HepG2 (cell line): ENCODE results near the gene BRIP1. TPM values are rescaled to one million over a fixed set of nuclear protein-coding genes. Genes with fewer than 3 reads are reported as not detected.

Experiments used
- HMG20B ChIP-seq: conservative IDR thresholded peaks from 2 replicates; pipeline ENCODE4 v1.6.1; 2016; ENCODE audit warnings: missing genetic modification reagents, missing compliant biosample characterization
- NCOA1 ChIP-seq: sonication (generic); formaldehyde crosslinking; IDR thresholded peaks from 2 replicates; pipeline ENCODE4 v1.9.0; 2021; ENCODE audit warnings: missing genetic modification reagents
- SMAD3 ChIP-seq: sonication (generic); formaldehyde crosslinking; IDR thresholded peaks from 2 replicates; pipeline ENCODE4 v1.4.0; 2020; ENCODE audit warnings: missing genetic modification reagents
- TAF1 ChIP-seq: sonication (generic); formaldehyde crosslinking; IDR thresholded peaks from 2 replicates; pipeline ENCODE4 v1.4.0; 2020; ENCODE audit warnings: missing genetic modification reagents
- ZNF256 ChIP-seq: sonication (generic); formaldehyde crosslinking; conservative IDR thresholded peaks from 2 replicates; pipeline ENCODE4 v1.4.0; 2020; ENCODE audit warnings: missing genetic modification reagents
- ZNF501 ChIP-seq: sonication (generic); formaldehyde crosslinking; IDR thresholded peaks from 2 replicates; pipeline ENCODE4 v1.5.1; 2020; ENCODE audit warnings: mild to moderate bottlenecking, moderate library complexity, missing genetic modification reagents
- polyA plus RNA-seq, 8 experiments: library from polyadenylated mRNA; depleted of rRNA in 3 of 8; stranded (reverse) in 7 of 8; unstranded in 1 of 8; fragments of >200 nt; fragmentation: Illumina TruSeq in 4 of 8; extraction: Trizol in 4 of 8; gene quantifications; 2 replicates each; pipeline versions ENCODE4 v1.2.1 to v1.2.3, GENCODE V29; 2011 to 2016; ENCODE audit warnings: low read depth in 4 of 8, missing spikeins in 1 of 8, mixed read lengths in 1 of 8; ENCODE audit not compliant: insufficient read depth in 1 of 8
- total RNA-seq, 5 experiments: library from RNA; depleted of rRNA; stranded (reverse); fragments of >200 nt; fragmentation: Illumina TruSeq; extraction: Trizol; gene quantifications; 2 replicates each; pipeline ENCODE4 v1.2.3, GENCODE V29; 2016; ENCODE audit warnings: low read depth in 1 of 5
- TF ChIP-seq, protein P1 (sequence below): sonication (generic); formaldehyde crosslinking; IDR thresholded peaks from 2 replicates; pipeline ENCODE4 v1.4.0; 2020; ENCODE audit warnings: missing genetic modification reagents, borderline replicate concordance
- TF ChIP-seq, protein P2 (sequence below): sonication (generic); formaldehyde crosslinking; IDR thresholded peaks from 2 replicates; pipeline ENCODE4 v1.9.0; 2021; ENCODE audit warnings: missing genetic modification reagents, mild to moderate bottlenecking, borderline replicate concordance

The BRIP1 gene
- total and polyA plus RNA-seq, 2 of the 13 experiments (the other 11 are each of a cell fraction or from before 2014, with no cell fraction given), result 3.8 to 27.7 TPM

DNA sequence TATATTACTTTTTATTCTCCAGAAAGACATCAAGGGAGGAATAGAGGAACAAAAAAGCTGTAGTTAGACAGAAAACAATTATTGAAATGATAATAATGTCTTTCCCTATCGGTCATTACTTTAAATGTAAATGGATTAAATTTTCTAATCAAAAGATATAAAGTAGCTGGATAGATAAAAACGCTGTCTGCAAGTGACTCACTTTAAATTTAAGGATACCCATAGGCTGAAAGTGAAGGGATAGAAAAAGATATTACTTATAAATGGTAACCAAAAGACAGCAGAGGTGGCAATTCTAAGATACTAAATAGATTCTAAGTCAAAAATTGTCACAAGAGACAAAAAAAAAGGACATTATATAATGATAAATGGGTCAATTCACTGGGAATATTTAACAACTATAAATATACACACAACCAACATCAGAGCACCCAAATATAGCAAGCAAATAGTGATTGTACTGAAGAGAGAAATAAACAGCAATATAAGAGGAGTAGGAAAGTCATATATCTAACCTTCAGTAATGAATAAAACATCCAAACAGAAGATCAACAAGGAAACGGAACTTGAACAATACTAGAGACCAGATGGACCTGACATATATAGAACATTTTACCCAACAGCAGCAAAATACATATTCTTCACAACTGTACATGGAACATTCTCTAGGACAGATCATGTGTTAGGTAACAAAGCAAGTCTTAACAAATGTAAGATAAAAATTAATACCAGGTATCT is 116.9 kb downstream of the BRIP1 start (continued):
- TF ChIP-seq ZNF256 (no peak), HMG20B (CRISPR knock-in tag) (no peak), ZNF501 (no peak), SMAD3 (CRISPR knock-in tag) (no peak), NCOA1 (CRISPR knock-in tag) (no peak), TAF1 (CRISPR knock-in tag) (no peak)
- TF ChIP-seq, protein P1, sequence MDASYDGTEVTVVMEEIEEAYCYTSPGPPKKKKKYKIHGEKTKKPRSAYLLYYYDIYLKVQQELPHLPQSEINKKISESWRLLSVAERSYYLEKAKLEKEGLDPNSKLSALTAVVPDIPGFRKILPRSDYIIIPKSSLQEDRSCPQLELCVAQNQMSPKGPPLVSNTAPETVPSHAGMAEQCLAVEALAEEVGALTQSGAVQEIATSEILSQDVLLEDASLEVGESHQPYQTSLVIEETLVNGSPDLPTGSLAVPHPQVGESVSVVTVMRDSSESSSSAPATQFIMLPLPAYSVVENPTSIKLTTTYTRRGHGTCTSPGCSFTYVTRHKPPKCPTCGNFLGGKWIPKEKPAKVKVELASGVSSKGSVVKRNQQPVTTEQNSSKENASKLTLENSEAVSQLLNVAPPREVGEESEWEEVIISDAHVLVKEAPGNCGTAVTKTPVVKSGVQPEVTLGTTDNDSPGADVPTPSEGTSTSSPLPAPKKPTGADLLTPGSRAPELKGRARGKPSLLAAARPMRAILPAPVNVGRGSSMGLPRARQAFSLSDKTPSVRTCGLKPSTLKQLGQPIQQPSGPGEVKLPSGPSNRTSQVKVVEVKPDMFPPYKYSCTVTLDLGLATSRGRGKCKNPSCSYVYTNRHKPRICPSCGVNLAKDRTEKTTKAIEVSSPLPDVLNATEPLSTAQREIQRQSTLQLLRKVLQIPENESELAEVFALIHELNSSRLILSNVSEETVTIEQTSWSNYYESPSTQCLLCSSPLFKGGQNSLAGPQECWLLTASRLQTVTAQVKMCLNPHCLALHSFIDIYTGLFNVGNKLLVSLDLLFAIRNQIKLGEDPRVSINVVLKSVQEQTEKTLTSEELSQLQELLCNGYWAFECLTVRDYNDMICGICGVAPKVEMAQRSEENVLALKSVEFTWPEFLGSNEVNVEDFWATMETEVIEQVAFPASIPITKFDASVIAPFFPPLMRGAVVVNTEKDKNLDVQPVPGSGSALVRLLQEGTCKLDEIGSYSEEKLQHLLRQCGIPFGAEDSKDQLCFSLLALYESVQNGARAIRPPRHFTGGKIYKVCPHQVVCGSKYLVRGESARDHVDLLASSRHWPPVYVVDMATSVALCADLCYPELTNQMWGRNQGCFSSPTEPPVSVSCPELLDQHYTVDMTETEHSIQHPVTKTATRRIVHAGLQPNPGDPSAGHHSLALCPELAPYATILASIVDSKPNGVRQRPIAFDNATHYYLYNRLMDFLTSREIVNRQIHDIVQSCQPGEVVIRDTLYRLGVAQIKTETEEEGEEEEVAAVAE (CRISPR knock-in tag), result no peak
- TF ChIP-seq, protein P2, sequence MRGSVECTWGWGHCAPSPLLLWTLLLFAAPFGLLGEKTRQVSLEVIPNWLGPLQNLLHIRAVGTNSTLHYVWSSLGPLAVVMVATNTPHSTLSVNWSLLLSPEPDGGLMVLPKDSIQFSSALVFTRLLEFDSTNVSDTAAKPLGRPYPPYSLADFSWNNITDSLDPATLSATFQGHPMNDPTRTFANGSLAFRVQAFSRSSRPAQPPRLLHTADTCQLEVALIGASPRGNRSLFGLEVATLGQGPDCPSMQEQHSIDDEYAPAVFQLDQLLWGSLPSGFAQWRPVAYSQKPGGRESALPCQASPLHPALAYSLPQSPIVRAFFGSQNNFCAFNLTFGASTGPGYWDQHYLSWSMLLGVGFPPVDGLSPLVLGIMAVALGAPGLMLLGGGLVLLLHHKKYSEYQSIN, result no peak
